ENCODE results near the gene TH.
A peak's percentile ranks its signal among the peaks of the same experiment; 100 is the strongest.

The TH gene

GRCh38 chr11:2134022-2135010 is 37.3 kb downstream of the TH start:
- peak; percentile 29 for DNase-seq
- H3K4me3 Mint-ChIP-seq = no peak overlapping the region
- H3K4me1 Mint-ChIP-seq (ENCODE audit: low read depth) = peaks cover 6% of the 10 kb centered on the region
- H3K27me3 Mint-ChIP-seq = peaks cover 69% of the 10 kb centered on the region
- H3K9me3 Mint-ChIP-seq = no peaks in the 10 kb centered on the region
- no peak overlapping the region for H3K27ac Mint-ChIP-seq
- H3K36me3 Mint-ChIP-seq (ENCODE audit: low read depth) = no peaks in the 10 kb centered on the region

GRCh38 chr11:2133241-2134021 is 38.2 kb downstream of the TH start:
- no peak overlapping the region for H3K4me3 Mint-ChIP-seq
- peak; percentile 30 for DNase-seq
- peaks cover 6% of the 10 kb centered on the region for H3K4me1 Mint-ChIP-seq (ENCODE audit: low read depth)
- no peaks in the 10 kb centered on the region for H3K9me3 Mint-ChIP-seq
- peaks cover 68% of the 10 kb centered on the region for H3K27me3 Mint-ChIP-seq
- H3K36me3 Mint-ChIP-seq (ENCODE audit: low read depth) = no peaks in the 10 kb centered on the region
- H3K27ac Mint-ChIP-seq = no peak overlapping the region

GRCh38 chr11:2132874-2133240 is 38.8 kb downstream of the TH start:
- DNase-seq = peak; percentile 26
- H3K4me3 Mint-ChIP-seq = no peak overlapping the region
- H3K27ac Mint-ChIP-seq = no peak overlapping the region
- H3K9me3 Mint-ChIP-seq = no peaks in the 10 kb centered on the region
- H3K27me3 Mint-ChIP-seq = peaks cover 68% of the 10 kb centered on the region
- H3K36me3 Mint-ChIP-seq (ENCODE audit: low read depth) = no peaks in the 10 kb centered on the region
- peaks cover 4% of the 10 kb centered on the region for H3K4me1 Mint-ChIP-seq (ENCODE audit: low read depth)

- H3K4me3 Mint-ChIP-seq = no peak overlapping the region
- H3K9me3 Mint-ChIP-seq = no peaks in the 10 kb centered on the region
- H3K27me3 Mint-ChIP-seq = peaks cover 65% of the 10 kb centered on the region
- H3K4me1 Mint-ChIP-seq (ENCODE audit: low read depth) = no peaks in the 10 kb centered on the region
- H3K36me3 Mint-ChIP-seq (ENCODE audit: low read depth) = no peaks in the 10 kb centered on the region
- DNase-seq = no peak
- no peak overlapping the region for H3K27ac Mint-ChIP-seq
These were observed 39.4 kb downstream of the TH start for GRCh38 chr11:2132246-2132645.

GRCh38 chr11:2131371-2132236 is 40.0 kb downstream of the TH start:
- Mint-ChIP-seq H3K27me3 (peaks cover 59% of the 10 kb centered on the region), H3K4me3 (no peak overlapping the region)
- DNase-seq = no peak

GRCh38 chr11:2130881-2131352 is 40.7 kb downstream of the TH start:
- Mint-ChIP-seq H3K27me3 (peaks cover 52% of the 10 kb centered on the region), H3K27ac (no peak overlapping the region), H3K36me3 (ENCODE audit: low read depth) (no peaks in the 10 kb centered on the region), H3K4me1 (ENCODE audit: low read depth) (no peaks in the 10 kb centered on the region), H3K4me3 (no peak overlapping the region), H3K9me3 (no peaks in the 10 kb centered on the region)
- no peak for DNase-seq

More at GRCh38 chr11:2131371-2132236, 40.0 kb downstream of the TH start:
- Mint-ChIP-seq H3K27ac (no peak overlapping the region), H3K9me3 (no peaks in the 10 kb centered on the region), H3K36me3 (ENCODE audit: low read depth) (no peaks in the 10 kb centered on the region), H3K4me1 (ENCODE audit: low read depth) (no peaks in the 10 kb centered on the region)

GRCh38 chr11:2129699-2130366 is 41.8 kb downstream of the TH start:
- Mint-ChIP-seq H3K4me3 (no peak overlapping the region), H3K4me1 (ENCODE audit: low read depth) (no peaks in the 10 kb centered on the region), H3K27me3 (peaks cover 41% of the 10 kb centered on the region)

GRCh38 chr11:2129308-2129698 is 42.3 kb downstream of the TH start:
- Mint-ChIP-seq H3K36me3 (ENCODE audit: low read depth) (no peaks in the 10 kb centered on the region), H3K27ac (no peak overlapping the region), H3K4me3 (no peak overlapping the region), H3K27me3 (peaks cover 42% of the 10 kb centered on the region), H3K4me1 (ENCODE audit: low read depth) (no peaks in the 10 kb centered on the region), H3K9me3 (no peaks in the 10 kb centered on the region)
- DNase-seq = peak; percentile 24

More at GRCh38 chr11:2129699-2130366, 41.8 kb downstream of the TH start:
- Mint-ChIP-seq H3K27ac (no peak overlapping the region), H3K9me3 (no peaks in the 10 kb centered on the region), H3K36me3 (ENCODE audit: low read depth) (no peaks in the 10 kb centered on the region)
- DNase-seq = no peak

GRCh38 chr11:2128511-2129307 is 42.9 kb downstream of the TH start:
- peak; percentile 27 for DNase-seq
- Mint-ChIP-seq H3K4me3 (no peak overlapping the region), H3K9me3 (no peaks in the 10 kb centered on the region), H3K4me1 (ENCODE audit: low read depth) (no peaks in the 10 kb centered on the region), H3K27ac (no peak overlapping the region), H3K36me3 (ENCODE audit: low read depth) (no peaks in the 10 kb centered on the region), H3K27me3 (peaks cover 44% of the 10 kb centered on the region)

GRCh38 chr11:2128130-2128510 is 43.5 kb downstream of the TH start:
- Mint-ChIP-seq H3K27me3 (peaks cover 43% of the 10 kb centered on the region), H3K4me3 (no peak overlapping the region), H3K36me3 (ENCODE audit: low read depth) (no peaks in the 10 kb centered on the region), H3K9me3 (no peaks in the 10 kb centered on the region), H3K4me1 (ENCODE audit: low read depth) (no peaks in the 10 kb centered on the region), H3K27ac (no peak overlapping the region)
- DNase-seq = no peak

- Mint-ChIP-seq H3K9me3 (no peaks in the 10 kb centered on the region), H3K27ac (no peak overlapping the region), H3K4me1 (ENCODE audit: low read depth) (no peaks in the 10 kb centered on the region), H3K36me3 (ENCODE audit: low read depth) (no peaks in the 10 kb centered on the region), H3K4me3 (no peak overlapping the region), H3K27me3 (peaks cover 39% of the 10 kb centered on the region)
- no peak for DNase-seq
These were observed 44.0 kb downstream of the TH start for GRCh38 chr11:2127482-2128129.

- DNase-seq = no peak
- H3K4me1 Mint-ChIP-seq (ENCODE audit: low read depth) = no peaks in the 10 kb centered on the region
- H3K27ac Mint-ChIP-seq = no peak overlapping the region
- no peaks in the 10 kb centered on the region for H3K36me3 Mint-ChIP-seq (ENCODE audit: low read depth)
- H3K9me3 Mint-ChIP-seq = no peaks in the 10 kb centered on the region
- H3K4me3 Mint-ChIP-seq = no peak overlapping the region
- H3K27me3 Mint-ChIP-seq = peaks cover 35% of the 10 kb centered on the region
These were observed 45.0 kb downstream of the TH start for GRCh38 chr11:2126520-2127085.
